Activated CD8-positive, alpha-beta T cell treated with anti-CD3 and anti-CD28 coated beads for 36 hours (primary cell): ENCODE measurements around the gene PAOX. TPM values are rescaled to one million over a fixed set of nuclear protein-coding genes. Genes with fewer than 3 reads are reported as not detected.

ENCODE experiments used
- ATAC-seq: fragments of 200-7000 bp; cut with Tn5 transposase; one replicate; pipeline ENCODE4 v1.10.0; 2021; ENCODE audit warnings: mild to moderate bottlenecking, moderate library complexity
- CTCF ChIA-PET: fragments of 350-600 bp; sonication (Branson Sonifier 250); formaldehyde crosslinking; loops from one replicate; lab custom pipeline; 2021; ENCODE audit warnings: antibody characterized with exemption; lab: Charles Lee
- POLR2A ChIA-PET: fragments of 350-600 bp; sonication (Branson Sonifier 250); formaldehyde crosslinking; loops from one replicate; lab custom pipeline; 2021; ENCODE audit warnings: antibody characterized with exemption; lab: Charles Lee
- DNase-seq: peaks from one replicate; pipeline ENCODE4 v3.0.0-alpha.2; 2020
- H3K27ac Mint-ChIP-seq: one replicate; pipeline ENCODE4 v1.8.0; 2021; ENCODE audit warnings: mild to moderate bottlenecking, mixed read lengths
- H3K27me3 Mint-ChIP-seq: one replicate; pipeline ENCODE4 v1.8.0; 2021; ENCODE audit warnings: mixed read lengths
- H3K36me3 Mint-ChIP-seq: one replicate; pipeline ENCODE4 v1.8.0; 2021; ENCODE audit warnings: low read depth, mixed read lengths
- H3K4me1 Mint-ChIP-seq: one replicate; pipeline ENCODE4 v1.8.0; 2021; ENCODE audit warnings: low read depth, mixed read lengths
- H3K4me3 Mint-ChIP-seq: one replicate; pipeline ENCODE4 v1.8.0; 2021; ENCODE audit warnings: mild to moderate bottlenecking, moderate library complexity, mixed read lengths
- H3K9me3 Mint-ChIP-seq: one replicate; pipeline ENCODE4 v1.8.0; 2021; ENCODE audit warnings: mixed read lengths
- intact Hi-C: fragments of 100-400 bp; cut with micrococcal nuclease; formaldehyde crosslinking; loops from one replicate; pipeline ENCODE4 v1.10.0; 2022
- total RNA-seq, 2 experiments: library from RNA; stranded (reverse); gene quantifications; one replicate each; pipeline ENCODE4 v1.2.3, GENCODE V29; 2021
- TF ChIP-seq, protein P1 (sequence below): fragments of 200-600 bp; IDR thresholded peaks from one replicate; pipeline ENCODE4 v1.8.0; 2022; ENCODE audit warnings: antibody characterized with exemption, mild to moderate bottlenecking

The PAOX gene
- total RNA-seq, 2 experiments from 2014 or later = 4.2 to 4.6 TPM

DNA sequence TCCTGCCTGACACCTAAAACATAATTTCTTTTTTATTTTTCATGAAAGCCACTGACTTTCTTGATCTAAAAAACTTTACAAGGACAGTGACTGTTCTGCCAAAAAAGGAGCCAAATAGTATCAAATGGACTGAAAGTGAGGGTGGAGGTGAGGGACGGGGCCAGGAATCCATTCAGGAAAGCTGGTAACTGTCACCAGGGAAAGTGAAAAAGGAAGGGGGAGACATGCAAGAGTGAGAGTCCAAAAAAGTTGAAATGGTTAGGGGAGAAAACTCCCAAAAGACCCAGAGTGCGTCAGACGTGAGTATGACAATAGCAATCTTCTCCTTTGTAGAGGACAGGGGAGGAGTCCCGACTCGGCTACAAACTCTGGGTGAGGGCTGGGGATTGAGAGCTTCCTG is 34.8 kb upstream of the PAOX start:
- no peak overlapping the region for H3K4me3 Mint-ChIP-seq
- no peaks in the 10 kb centered on the region for H3K9me3 Mint-ChIP-seq
- H3K27ac Mint-ChIP-seq = no peak overlapping the region
- intact Hi-C loops = no loop called here
- ChIA-PET CTCF (interaction anchor here (2.9 kb wide), 1 partner anchor 14 kb away, joined by 14 read pairs; no protein-coding TSS in a partner anchor), POLR2A (no interaction called here)
- H3K4me1 Mint-ChIP-seq = peaks cover 6% of the 10 kb centered on the region
- no peaks in the 10 kb centered on the region for H3K36me3 Mint-ChIP-seq
- DNase-seq = no peak
- TF ChIP-seq, protein P1, sequence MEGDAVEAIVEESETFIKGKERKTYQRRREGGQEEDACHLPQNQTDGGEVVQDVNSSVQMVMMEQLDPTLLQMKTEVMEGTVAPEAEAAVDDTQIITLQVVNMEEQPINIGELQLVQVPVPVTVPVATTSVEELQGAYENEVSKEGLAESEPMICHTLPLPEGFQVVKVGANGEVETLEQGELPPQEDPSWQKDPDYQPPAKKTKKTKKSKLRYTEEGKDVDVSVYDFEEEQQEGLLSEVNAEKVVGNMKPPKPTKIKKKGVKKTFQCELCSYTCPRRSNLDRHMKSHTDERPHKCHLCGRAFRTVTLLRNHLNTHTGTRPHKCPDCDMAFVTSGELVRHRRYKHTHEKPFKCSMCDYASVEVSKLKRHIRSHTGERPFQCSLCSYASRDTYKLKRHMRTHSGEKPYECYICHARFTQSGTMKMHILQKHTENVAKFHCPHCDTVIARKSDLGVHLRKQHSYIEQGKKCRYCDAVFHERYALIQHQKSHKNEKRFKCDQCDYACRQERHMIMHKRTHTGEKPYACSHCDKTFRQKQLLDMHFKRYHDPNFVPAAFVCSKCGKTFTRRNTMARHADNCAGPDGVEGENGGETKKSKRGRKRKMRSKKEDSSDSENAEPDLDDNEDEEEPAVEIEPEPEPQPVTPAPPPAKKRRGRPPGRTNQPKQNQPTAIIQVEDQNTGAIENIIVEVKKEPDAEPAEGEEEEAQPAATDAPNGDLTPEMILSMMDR = no peak
- no peak for ATAC-seq
- H3K27me3 Mint-ChIP-seq = peaks cover 32% of the 10 kb centered on the region

DNA sequence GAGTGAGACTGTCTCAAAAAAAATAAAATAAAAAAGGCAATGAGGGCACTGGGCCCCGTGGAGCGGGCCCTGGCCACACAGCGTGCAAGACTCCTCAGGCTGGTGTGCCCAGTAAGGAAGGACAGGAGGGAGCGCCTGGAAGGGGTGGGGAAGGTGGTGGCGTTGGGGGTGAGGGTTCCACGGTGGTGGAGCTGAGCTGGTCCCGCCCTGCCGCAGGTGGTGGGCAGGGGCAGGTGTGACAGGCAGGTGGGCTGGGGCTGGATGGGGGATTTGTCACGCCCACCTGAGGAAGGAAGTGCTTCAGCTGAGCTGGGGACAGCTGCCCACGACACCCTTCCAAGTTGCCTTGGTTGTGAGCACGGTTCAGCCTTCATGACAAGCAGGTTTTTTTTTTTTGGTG is 32.6 kb upstream of the PAOX start:
- TF ChIP-seq, protein P1 = no peak
- Mint-ChIP-seq H3K27me3 (peaks cover 34% of the 10 kb centered on the region), H3K9me3 (no peaks in the 10 kb centered on the region), H3K27ac (no peak overlapping the region), H3K4me1 (peaks cover 7% of the 10 kb centered on the region), H3K36me3 (no peaks in the 10 kb centered on the region), H3K4me3 (no peak overlapping the region)
- intact Hi-C loops = no loop called here
- ATAC-seq = no peak
- POLR2A ChIA-PET = interaction anchor here (2.7 kb wide), 1 partner anchor 11 kb away, joined by 12 read pairs; the partner anchor contains the start of gene FUOM
- no peak for DNase-seq
- CTCF ChIA-PET = no interaction called here

DNA sequence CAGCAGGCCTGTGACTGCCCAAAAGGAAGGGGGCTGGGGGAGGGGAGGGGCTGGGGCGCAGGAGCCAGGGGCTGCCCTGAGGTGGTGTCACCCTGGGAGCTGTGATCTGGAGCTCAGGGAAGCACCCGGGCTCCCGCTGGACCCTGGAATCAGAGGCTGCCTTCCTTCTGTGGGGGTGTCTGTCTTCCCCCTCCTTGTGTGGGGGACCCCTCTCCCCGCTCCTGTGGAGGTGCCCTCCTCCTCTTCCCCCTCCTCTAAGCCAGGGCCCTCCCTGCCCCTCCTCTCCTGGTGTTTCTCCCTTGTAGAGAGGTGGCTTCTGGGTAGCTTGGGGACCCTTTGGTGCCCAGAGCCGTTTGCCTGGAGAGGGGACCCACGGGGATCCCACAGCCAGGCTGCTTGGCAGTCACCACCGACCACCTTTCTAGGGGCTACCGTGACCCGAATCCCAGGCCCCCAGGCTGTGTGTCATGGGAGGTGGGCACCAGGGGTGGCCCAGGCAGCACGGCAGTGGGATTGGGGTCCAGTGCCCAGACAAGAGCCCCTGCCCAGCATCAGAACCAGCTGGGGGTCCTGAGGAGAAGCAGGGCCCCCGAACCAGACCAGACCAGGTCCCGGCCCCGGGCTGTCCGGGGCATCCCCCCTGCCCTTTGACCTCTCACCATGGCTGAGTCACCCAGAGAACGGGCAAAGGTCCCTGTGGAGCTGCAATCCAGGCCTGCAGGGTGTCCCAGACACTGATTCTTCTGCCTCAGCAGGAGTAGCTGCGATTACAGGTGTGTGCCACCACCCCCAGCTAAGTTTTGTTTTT is 31.1 kb upstream of the PAOX start:
- Mint-ChIP-seq H3K4me1 (peaks cover 7% of the 10 kb centered on the region), H3K9me3 (no peaks in the 10 kb centered on the region), H3K36me3 (no peaks in the 10 kb centered on the region), H3K27me3 (peaks cover 32% of the 10 kb centered on the region), H3K27ac (no peak overlapping the region), H3K4me3 (no peak overlapping the region)
- TF ChIP-seq, protein P1 = no peak
- ChIA-PET POLR2A (interaction anchor here (0.6 to 2.7 kb wide), 5 partner anchors 9 to 141 kb away, joined by 3 to 12 read pairs (median 3); partner anchors contain the start of gene FUOM), CTCF (interaction anchor here (1.5 kb wide), 1 partner anchor 18 kb away, joined by 6 read pairs; no protein-coding TSS in a partner anchor)
- intact Hi-C loops = no loop called here
- DNase-seq = no peak
- ATAC-seq = no peak

DNA sequence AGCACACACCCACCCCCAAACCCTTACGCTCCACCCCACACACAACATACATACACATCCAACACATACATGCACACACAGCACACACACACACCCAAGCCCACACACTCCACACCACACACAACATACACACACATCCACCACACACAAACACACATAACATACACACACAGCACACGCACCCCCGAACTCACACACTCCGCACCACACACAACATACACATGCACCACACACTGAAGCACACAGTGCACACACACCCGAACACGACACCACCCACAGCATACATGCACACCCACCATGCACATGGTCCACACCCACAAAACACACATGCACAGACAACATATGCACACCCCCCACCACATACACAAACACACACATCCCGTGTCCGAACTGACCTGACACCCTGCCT is 29.9 kb upstream of the PAOX start:
- Mint-ChIP-seq H3K4me1 (peaks cover 2% of the 10 kb centered on the region), H3K36me3 (no peaks in the 10 kb centered on the region), H3K9me3 (no peaks in the 10 kb centered on the region), H3K4me3 (no peak overlapping the region), H3K27me3 (peaks cover 24% of the 10 kb centered on the region), H3K27ac (no peak overlapping the region)
- intact Hi-C loops = no loop called here
- TF ChIP-seq, protein P1 = no peak
- no peak for DNase-seq
- ChIA-PET CTCF (no interaction called here), POLR2A (no interaction called here)
- ATAC-seq = no peak

DNA sequence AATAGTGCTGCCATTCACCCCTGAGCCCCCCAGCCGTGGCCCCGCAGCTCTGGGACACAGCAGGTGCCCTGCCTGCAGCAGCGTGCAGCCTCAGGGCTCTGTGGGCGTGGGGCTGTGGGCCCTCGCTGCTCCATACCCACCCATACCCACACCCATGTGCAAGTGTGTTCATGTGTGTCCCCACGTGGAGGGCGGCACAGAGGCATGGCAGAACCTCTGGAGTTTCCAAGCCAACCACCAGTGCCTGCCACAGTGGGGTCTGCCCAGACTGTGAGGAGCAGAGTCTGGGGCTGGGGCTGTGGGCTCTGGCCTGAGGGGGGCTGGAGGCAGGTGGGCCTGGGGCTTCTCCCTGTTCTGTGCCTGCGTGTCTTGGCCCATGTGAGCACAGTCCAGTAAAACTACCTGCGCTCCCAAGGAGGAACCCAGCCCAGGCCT is 29.5 kb upstream of the PAOX start:
- POLR2A ChIA-PET = no interaction called here
- no peaks in the 10 kb centered on the region for H3K36me3 Mint-ChIP-seq
- peaks cover 2% of the 10 kb centered on the region for H3K4me1 Mint-ChIP-seq
- TF ChIP-seq, protein P1 = no peak
- H3K27me3 Mint-ChIP-seq = peaks cover 21% of the 10 kb centered on the region
- H3K9me3 Mint-ChIP-seq = no peaks in the 10 kb centered on the region
- CTCF ChIA-PET = no interaction called here
- intact Hi-C loops = no loop called here
- no peak for ATAC-seq
- no peak overlapping the region for H3K27ac Mint-ChIP-seq
- no peak overlapping the region for H3K4me3 Mint-ChIP-seq
- DNase-seq = no peak
